Activated CD4-positive, CD25-positive, alpha-beta regulatory T cell (primary cell): Measurements from ENCODE around the gene COL8A2.
A peak's percentile ranks its signal among the peaks of the same experiment; 100 is the strongest.

Experiments
- DNase-seq, 4 experiments: peaks; one replicate each; lab custom pipeline; 2025; lab: John Stamatoyannopoulos, UW

Gene COL8A2

GRCh38 chr1:36157973-36158826 is 33.2 kb upstream of the COL8A2 start:
- DNase-seq: no peak

- DNase-seq: no peak
Measured at GRCh38 chr1:36157115-36157903, 32.3 kb upstream of the COL8A2 start.

- DNase-seq: peak; percentile 25 to 36 (median 32)
Measured at GRCh38 chr1:36156329-36157114, 31.5 kb upstream of the COL8A2 start.

- peak; percentile 71 to 82 (median 75) for DNase-seq
Measured at GRCh38 chr1:36155408-36156328, 30.6 kb upstream of the COL8A2 start, which contains the start of gene MAP7D1. MAP7D1 (plus strand) TSS chr1:36156160; CDS start chr1:36156418, 258 bp downstream.

GRCh38 chr1:36154765-36155407 is 29.9 kb upstream of the COL8A2 start:
- DNase-seq: no peak

- no peak for DNase-seq
Measured at GRCh38 chr1:36154335-36154734, 29.3 kb upstream of the COL8A2 start.

GRCh38 chr1:36153476-36153875 is 28.5 kb upstream of the COL8A2 start:
- no peak for DNase-seq

- peak in 2 of 4 experiments; percentile 19 to 22 for DNase-seq
Measured at GRCh38 chr1:36151845-36152203, 26.8 kb upstream of the COL8A2 start.

GRCh38 chr1:36151134-36151844 is 26.3 kb upstream of the COL8A2 start:
- no peak for DNase-seq

- peak; percentile 26 to 40 (median 38) for DNase-seq
Measured at GRCh38 chr1:36150296-36151133, 25.5 kb upstream of the COL8A2 start.

- DNase-seq: no peak
Measured at GRCh38 chr1:36149973-36150295, 24.9 kb upstream of the COL8A2 start.

GRCh38 chr1:36149237-36149972 is 24.4 kb upstream of the COL8A2 start, which contains the start of gene TRAPPC3:
TRAPPC3 (minus strand) TSS chr1:36149486; CDS start chr1:36149378, 108 bp downstream.
- peak; percentile 98 to 99 (median 99) for DNase-seq

GRCh38 chr1:36148821-36149236 is 23.8 kb upstream of the COL8A2 start:
- no peak for DNase-seq

- DNase-seq: no peak
Measured at GRCh38 chr1:36144413-36144812, 19.4 kb upstream of the COL8A2 start.

GRCh38 chr1:36143424-36143823 is 18.4 kb upstream of the COL8A2 start:
- DNase-seq: no peak

- DNase-seq: no peak
Measured at GRCh38 chr1:36142121-36142520, 17.1 kb upstream of the COL8A2 start.

GRCh38 chr1:36139521-36139920 is 14.5 kb upstream of the COL8A2 start:
- DNase-seq: no peak

- no peak for DNase-seq
Measured at GRCh38 chr1:36137776-36138175, 12.8 kb upstream of the COL8A2 start.
